D721Med (cell line): ENCODE measurements around the gene PRRX2.
"Not testable (repeated sequence)": the region's sequence is repeated elsewhere in the genome, so short reads cannot be mapped to it uniquely, and the experiment has no call there.

Experiments used
- DNase-seq: peaks from one replicate; pipeline ENCODE4 v3.0.0; 2011; ENCODE audit warnings: low spot score; ENCODE audit not compliant: insufficient read length
- FAIRE-seq: peaks from 2 replicates; lab custom pipeline; 2011; peaks lifted over from hg19 to GRCh38; lab: Jason Lieb, UNC
- TF ChIP-seq, protein P1 (sequence below): IDR thresholded peaks from 2 replicates; pipeline ENCODE4 v1.5.1; 2012; ENCODE audit warnings: mild to moderate bottlenecking, control low read depth; ENCODE audit not compliant: insufficient read depth; ENCODE audit errors: missing control alignments

PRRX2 gene

GRCh38 chr9:129740666-129741464 lies 75.4 kb downstream of the PRRX2 start:
- no peak for FAIRE-seq
- no peak for DNase-seq
- TF ChIP-seq, protein P1, sequence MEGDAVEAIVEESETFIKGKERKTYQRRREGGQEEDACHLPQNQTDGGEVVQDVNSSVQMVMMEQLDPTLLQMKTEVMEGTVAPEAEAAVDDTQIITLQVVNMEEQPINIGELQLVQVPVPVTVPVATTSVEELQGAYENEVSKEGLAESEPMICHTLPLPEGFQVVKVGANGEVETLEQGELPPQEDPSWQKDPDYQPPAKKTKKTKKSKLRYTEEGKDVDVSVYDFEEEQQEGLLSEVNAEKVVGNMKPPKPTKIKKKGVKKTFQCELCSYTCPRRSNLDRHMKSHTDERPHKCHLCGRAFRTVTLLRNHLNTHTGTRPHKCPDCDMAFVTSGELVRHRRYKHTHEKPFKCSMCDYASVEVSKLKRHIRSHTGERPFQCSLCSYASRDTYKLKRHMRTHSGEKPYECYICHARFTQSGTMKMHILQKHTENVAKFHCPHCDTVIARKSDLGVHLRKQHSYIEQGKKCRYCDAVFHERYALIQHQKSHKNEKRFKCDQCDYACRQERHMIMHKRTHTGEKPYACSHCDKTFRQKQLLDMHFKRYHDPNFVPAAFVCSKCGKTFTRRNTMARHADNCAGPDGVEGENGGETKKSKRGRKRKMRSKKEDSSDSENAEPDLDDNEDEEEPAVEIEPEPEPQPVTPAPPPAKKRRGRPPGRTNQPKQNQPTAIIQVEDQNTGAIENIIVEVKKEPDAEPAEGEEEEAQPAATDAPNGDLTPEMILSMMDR: no peak

DNA sequence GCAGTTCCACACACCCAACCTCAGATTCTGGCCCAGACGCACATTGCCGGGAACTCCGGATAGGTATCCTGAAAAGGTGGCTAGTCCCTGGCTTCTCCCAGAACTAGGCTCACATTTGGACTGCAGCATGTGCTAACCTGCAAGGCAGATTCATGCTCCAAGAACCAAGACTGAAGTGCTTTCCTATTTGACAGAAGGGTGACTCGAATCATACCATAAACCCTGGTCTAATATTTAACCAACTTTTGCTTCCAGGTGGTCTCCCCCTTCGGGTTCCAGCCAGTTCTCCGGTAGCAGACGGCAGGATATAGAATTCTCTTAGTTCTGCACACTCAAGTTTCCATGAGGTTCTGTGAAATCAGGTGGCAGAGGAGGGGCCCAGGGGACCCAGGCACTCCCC lies 79.8 kb downstream of the PRRX2 start:
- FAIRE-seq (no peak), DNase-seq (no peak)
- TF ChIP-seq, protein P1: no peak

- DNase-seq (no peak), FAIRE-seq (no peak)
- TF ChIP-seq, protein P1: no peak
These were observed 80.8 kb downstream of the PRRX2 start for GRCh38 chr9:129746092-129746777.

GRCh38 chr9:129748249-129748648 lies 82.8 kb downstream of the PRRX2 start:
- DNase-seq: no peak
- TF ChIP-seq, protein P1: no peak

GRCh38 chr9:129749052-129749451 lies 83.6 kb downstream of the PRRX2 start:
- FAIRE-seq: not testable (repeated sequence)

More at GRCh38 chr9:129748249-129748648, 82.8 kb downstream of the PRRX2 start:
- no peak for FAIRE-seq

GRCh38 chr9:129749575-129749974 lies 84.1 kb downstream of the PRRX2 start:
- TF ChIP-seq, protein P1: no peak
- DNase-seq (no peak), FAIRE-seq (no peak)

More at GRCh38 chr9:129749052-129749451, 83.6 kb downstream of the PRRX2 start:
- DNase-seq: not testable (repeated sequence)

DNA sequence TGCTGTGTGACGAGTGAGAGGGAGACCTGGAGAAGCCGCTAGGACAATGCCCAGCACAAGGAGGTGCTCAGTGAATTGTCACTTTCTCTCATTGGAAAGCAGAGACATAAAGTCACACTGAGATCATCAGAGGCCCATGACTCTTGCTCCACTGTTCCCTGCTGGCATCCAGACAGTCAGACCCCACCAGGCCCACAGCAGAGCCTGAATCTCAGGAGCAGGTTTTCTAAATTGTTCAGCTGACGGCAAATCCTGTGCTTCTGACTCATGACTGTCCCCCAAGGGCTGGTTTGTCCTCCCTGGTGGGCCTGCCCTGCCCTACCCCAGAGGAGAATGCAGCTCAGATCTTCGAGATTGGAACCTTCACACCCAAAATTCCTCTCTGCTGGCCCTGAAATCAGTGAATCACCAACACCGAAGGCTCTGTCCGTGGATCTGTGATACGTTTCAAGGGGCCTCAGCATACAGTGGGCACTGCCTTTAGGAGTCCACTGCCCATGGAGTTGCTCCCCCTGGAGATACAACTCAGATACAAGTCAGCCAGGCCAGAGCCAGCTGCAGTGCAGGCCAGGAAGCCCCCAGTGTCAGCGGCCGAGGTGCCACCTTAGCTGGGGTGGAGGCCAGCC lies 84.7 kb downstream of the PRRX2 start:
- FAIRE-seq: no peak

More for the DNA sequence above, 84.7 kb downstream of the PRRX2 start:
- DNase-seq: no peak
- TF ChIP-seq, protein P1: no peak
